GM18505 (cell line): ENCODE data around the gene CXCL14.

Experiments used
- ATAC-seq: cut with Tn5 transposase; IDR thresholded peaks from one replicate; pipeline ENCODE4 v1.9.1; 2021; ENCODE audit not compliant: unreplicated experiment
- POLR2A ChIP-seq: IDR thresholded peaks from 4 replicates; pipeline ENCODE4 v1.6.1; 2011; ENCODE audit warnings: borderline replicate concordance; ENCODE audit not compliant: insufficient read depth, insufficient read length; ENCODE audit errors: extremely low read depth

Gene CXCL14

DNA sequence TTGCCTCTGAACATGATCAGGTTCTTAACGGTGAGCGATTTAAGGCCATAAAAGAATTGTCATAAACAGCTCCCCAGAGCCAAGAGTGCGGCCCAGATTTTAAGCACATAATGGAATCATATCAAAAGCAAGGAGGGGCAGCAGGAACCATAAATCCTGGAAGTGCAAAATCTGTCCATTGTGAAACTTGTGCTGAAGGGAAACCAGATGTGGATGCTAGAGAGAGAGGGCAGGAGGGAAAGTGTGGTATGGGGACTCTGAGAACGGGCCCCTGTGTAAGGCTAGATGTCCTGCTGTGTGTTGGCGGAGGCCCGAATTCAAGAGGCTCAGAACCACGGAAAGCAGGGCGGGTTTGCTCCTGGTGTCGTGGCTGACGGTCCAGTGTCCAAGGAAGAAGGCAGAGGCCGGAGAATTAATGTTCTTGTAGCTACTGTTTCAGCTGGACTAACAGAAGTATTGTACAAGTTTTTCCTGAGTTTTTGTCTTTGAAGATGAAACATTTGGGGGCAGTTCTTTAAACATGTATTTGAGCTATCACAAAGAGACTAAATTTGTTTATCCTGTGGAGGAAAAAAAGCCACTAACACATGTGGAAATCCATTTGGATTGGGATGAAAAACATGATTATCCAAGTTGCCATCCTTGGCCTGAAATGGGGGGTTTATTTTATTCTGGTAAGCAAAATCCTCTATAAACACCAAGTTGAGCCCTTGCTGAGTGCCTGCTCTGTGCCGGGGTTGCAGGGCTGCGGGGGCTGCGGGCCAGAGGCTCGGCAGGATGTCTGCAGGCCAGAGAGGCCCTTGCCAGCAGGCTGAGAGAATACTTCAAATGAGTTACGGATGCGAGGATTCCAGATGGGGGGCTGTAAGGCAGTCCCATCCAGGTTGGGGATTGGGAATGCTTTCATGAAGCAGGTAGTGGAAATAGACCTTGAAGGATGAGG is 9.2 kb upstream of the CXCL14 start:
- TF ChIP-seq POLR2A = no peak
- no peak for ATAC-seq

DNA sequence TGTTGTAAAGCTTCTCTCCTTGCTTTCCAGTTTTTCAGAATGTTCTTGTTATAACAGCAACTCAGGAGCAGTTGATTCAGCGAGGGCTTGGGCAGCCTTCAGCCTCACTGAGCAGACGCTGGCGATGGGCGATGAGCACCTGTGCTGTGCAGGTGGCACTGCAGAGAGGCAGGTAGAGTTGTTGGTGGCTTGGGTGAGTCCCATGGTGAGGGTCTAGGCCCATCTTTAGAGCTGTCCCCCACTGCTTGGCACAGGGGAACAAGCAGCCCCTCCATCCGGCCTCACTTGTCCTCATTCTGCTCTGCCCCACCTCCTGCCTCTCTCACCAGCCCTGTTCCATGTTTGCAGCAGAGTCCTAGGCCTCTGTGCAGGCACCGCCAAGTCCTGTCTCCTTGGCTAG is 6.1 kb upstream of the CXCL14 start:
- no peak for TF ChIP-seq POLR2A
- ATAC-seq = no peak

- TF ChIP-seq POLR2A = no peak
- no peak for ATAC-seq
Measured at GRCh38 chr5:135584276-135584675, 5.5 kb upstream of the CXCL14 start.

- ATAC-seq = no peak
- TF ChIP-seq POLR2A = no peak
Measured at GRCh38 chr5:135582099-135582781, 3.4 kb upstream of the CXCL14 start.

DNA sequence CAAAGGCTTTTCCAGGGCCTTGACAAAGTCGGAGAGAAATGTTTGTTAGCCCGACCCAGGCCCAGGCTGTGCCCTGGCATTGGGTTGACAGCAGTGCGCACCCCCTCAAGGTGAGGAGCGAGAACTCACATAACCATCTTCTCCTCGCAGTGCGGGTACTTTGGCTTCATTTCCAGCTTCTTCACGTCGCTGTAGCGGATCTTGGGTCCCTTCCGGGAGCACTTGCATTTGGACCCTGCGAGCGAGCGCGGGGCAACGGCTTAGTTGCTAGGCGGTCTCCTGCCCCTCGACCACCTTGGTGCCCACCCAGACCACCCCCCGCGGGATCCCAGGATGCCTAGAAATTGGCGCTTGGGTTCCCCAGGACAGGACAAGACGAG is 496 bp downstream of the CXCL14 start:
- ATAC-seq = no peak
- no peak for TF ChIP-seq POLR2A

DNA sequence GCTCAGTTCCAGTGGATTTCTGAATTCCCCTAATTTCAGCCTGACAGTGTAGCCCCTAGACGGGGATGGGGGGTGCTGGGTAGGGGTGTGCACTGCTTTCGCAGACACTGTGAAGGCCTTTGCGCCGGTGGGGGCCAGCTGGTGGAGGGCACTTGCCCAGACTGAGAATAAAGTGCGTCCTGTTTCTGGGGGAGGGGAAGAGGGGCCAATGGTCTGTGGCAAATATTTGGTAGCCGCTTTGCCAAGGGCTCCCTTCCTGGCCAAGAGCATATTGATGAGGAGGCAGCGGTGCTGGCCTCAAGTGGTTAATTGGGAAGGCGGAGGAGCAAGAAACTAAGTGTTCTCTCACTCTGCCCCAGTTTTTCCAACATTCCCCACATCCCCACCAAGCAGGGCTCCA is 1.4 kb downstream of the CXCL14 start:
- TF ChIP-seq POLR2A = no peak
- ATAC-seq = no peak

DNA sequence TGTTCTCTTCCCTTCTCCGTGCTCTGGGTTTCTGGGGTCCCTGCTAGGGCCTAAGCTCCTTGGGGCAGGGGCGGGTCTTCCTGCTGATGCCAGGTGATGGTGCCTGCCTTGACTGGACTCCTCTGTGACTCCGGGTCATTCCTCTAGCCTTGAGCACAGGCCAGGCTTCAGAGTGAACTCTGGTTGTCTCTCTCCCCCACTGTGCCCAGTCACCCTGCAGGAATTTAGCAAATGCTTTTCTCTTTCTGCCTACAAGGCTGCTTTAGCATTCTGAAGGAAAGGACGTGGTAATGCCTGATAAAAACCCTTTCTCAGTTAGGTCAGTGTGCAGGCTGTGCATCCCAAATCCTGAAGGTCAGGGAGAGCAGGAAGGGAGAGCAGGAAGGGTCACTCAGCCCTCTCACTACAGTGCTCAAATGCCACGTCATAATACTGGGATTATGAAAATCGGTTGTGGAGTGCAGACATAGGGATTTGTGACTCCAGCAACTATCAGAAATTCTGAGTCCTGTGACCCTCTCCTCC is 2.7 kb downstream of the CXCL14 start:
- ATAC-seq = no peak
- TF ChIP-seq POLR2A = no peak

DNA sequence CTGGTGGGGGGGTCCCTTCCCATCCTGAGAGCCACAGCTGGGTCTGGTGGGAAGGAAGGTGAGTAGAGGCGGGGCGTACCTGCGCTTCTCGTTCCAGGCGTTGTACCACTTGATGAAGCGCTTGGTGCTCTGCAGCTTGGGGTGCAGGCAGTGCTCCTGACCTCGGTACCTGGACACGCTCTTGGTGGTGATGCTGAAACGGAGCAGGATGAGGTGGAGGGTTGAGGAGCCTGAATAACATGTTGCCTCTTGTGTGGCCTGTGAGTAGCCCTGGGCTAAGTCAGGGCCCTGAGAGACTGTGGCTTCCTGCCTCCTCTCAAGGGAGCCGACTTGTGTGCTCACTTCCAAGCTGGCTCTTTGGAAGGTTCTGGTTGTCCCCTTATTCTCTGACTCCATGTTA is 4.3 kb downstream of the CXCL14 start:
- no peak for TF ChIP-seq POLR2A
- no peak for ATAC-seq

DNA sequence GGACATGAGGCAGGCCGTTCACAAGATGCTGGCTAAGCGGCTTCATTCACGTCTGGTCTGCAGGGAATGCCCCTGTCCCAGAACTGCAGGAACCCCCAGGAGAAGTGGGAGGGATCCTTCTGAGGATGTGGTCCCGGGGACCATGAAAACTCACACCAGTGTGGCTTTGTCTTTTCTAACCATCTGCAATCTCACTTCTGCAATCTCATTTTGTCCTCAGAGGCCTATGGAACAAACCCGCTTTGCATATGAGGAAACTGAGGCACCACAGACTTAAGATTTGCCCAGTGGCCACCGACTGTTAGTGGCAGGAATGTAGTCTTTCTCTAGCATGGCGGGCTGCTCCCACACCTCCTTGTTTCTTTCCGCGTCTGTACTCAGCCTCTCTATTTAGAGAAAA is 6.9 kb downstream of the CXCL14 start:
- no peak for TF ChIP-seq POLR2A
- ATAC-seq = no peak

- ATAC-seq = no peak
- no peak for TF ChIP-seq POLR2A
Measured at GRCh38 chr5:135571066-135571609, 7.7 kb downstream of the CXCL14 start.

DNA sequence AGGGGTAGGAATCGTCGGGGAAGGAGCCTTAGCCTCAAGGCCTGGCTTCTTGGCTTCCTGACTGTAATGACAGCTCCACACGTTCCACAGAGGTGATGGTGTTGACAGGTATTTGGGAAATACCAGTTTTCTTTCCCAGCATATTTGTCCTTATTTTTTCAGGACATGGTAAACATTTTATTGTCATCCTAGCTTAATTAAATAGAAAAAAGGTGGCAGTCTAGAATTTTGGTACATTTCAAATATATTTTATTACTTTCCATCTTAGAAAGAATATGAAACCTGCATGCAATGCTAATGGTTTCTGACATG is 8.4 kb downstream of the CXCL14 start:
- no peak for ATAC-seq
- TF ChIP-seq POLR2A = no peak

DNA sequence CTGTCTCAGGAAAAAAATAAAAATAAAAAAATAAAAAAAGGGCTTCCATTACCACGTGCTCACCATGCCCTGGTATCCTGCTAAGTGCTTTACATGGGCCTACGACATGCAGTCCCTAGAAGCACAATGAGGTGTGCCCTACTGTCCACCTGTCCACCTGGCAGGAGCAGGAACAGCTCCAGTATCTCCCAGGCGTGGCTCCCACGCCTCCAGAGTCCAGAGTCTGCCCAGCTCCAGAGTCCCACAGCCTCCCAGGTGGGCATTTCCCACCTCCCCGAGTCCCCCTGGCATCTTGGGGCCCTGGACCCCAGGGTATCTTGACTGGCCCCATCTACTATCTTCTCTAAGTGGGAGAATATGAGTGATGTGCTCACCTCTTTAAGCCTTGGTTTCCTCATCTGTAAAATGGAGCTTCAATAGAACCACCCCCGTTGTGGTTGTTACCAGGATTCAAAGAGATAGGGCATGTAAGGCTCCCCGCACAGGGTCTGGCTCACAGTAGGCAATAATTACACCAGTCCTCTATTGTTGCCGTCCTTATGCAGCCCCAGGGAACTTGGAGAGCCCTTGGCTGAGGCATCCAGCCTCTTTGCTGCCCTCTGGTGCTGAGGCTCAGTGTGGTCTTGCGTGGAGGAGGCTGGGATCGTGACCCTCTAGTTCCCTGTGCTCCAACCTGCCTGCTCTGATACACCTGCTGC is 8.9 kb downstream of the CXCL14 start:
- no peak for TF ChIP-seq POLR2A
- no peak for ATAC-seq

DNA sequence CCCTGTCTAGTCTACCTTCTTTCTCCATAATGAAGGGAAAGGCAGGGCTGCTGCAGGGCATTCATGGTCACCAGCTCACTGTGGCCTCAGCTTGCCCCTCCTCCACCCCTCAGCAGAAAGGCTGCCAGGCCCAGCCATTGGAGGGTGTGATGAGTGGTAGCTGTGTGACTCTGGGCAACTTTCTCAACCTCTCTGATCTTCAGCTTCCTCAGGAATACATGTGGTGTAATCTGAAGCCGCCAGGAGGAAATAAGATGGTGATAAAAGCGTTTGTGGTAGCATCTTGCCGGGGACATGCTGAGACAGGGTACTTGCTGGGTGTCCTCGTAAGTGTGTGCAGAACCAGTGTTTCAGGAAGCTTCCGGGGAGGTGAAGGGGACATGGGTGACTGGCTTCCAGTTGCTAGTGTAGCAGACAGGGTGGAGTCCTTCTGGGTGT is 9.8 kb downstream of the CXCL14 start:
- no peak for TF ChIP-seq POLR2A

More for the DNA sequence above, 9.8 kb downstream of the CXCL14 start:
- no peak for ATAC-seq
